Measurements from ENCODE around the gene CD226. TPM values are rescaled to one million over a fixed set of nuclear protein-coding genes. Genes with fewer than 3 reads are reported as not detected.
"Not testable (repeated sequence)": the region's sequence is repeated elsewhere in the genome, so short reads cannot be mapped to it uniquely, and the experiment has no call there.

Gene CD226
- total RNA-seq, 1 experiment from 2014 or later = 0.29 TPM

- no peak for DNase-seq (ENCODE audit: low spot score)
Measured at GRCh38 chr18:69872661-69873060, 75.0 kb downstream of the CD226 start.

- DNase-seq (ENCODE audit: low spot score) = no peak
Measured at GRCh38 chr18:69871363-69871762, 76.3 kb downstream of the CD226 start.

GRCh38 chr18:69870736-69871135 lies 76.9 kb downstream of the CD226 start:
- no peak for DNase-seq (ENCODE audit: low spot score)

GRCh38 chr18:69866212-69866611 lies 81.5 kb downstream of the CD226 start:
- DNase-seq (ENCODE audit: low spot score) = no peak

- no peak for DNase-seq (ENCODE audit: low spot score)
Measured at GRCh38 chr18:69865776-69866175, 81.9 kb downstream of the CD226 start.

- DNase-seq (ENCODE audit: low spot score) = not testable (repeated sequence)
Measured at GRCh38 chr18:69864802-69865201, 82.9 kb downstream of the CD226 start.

GRCh38 chr18:69858897-69859296 lies 88.8 kb downstream of the CD226 start:
- no peak for DNase-seq (ENCODE audit: low spot score)

- no peak for DNase-seq (ENCODE audit: low spot score)
Measured at GRCh38 chr18:69854455-69854854, 93.2 kb downstream of the CD226 start.

- no peak for DNase-seq (ENCODE audit: low spot score)
Measured at GRCh38 chr18:69853051-69853450, 94.6 kb downstream of the CD226 start.

- peak; percentile 0 for DNase-seq (ENCODE audit: low spot score)
Measured at GRCh38 chr18:69845593-69846506, 101.8 kb downstream of the CD226 start.

- DNase-seq (ENCODE audit: low spot score) = no peak
Measured at GRCh38 chr18:69844656-69845055, 103.0 kb downstream of the CD226 start.

GRCh38 chr18:69843015-69843414 lies 104.7 kb downstream of the CD226 start:
- no peak for DNase-seq (ENCODE audit: low spot score)

- no peak for DNase-seq (ENCODE audit: low spot score)
Measured at GRCh38 chr18:69841117-69841516, 106.6 kb downstream of the CD226 start.

- DNase-seq (ENCODE audit: low spot score) = peak; percentile 26
Measured at GRCh38 chr18:69840445-69840844, 107.2 kb downstream of the CD226 start.

- DNase-seq (ENCODE audit: low spot score) = peak; percentile 0
Measured at GRCh38 chr18:69840001-69840400, 107.7 kb downstream of the CD226 start.

GRCh38 chr18:69839497-69839896 lies 108.2 kb downstream of the CD226 start:
- no peak for DNase-seq (ENCODE audit: low spot score)

GRCh38 chr18:69838620-69839411 lies 108.9 kb downstream of the CD226 start:
- DNase-seq (ENCODE audit: low spot score) = peak; percentile 72

- DNase-seq (ENCODE audit: low spot score) = no peak
Measured at GRCh38 chr18:69838003-69838402, 109.7 kb downstream of the CD226 start.

GRCh38 chr18:69834980-69835379 lies 112.7 kb downstream of the CD226 start:
- not testable (repeated sequence) for DNase-seq (ENCODE audit: low spot score)

- DNase-seq (ENCODE audit: low spot score) = no peak
Measured at GRCh38 chr18:69830189-69830588, 117.5 kb downstream of the CD226 start.

GRCh38 chr18:69820538-69820937 lies 127.1 kb downstream of the CD226 start:
- DNase-seq (ENCODE audit: low spot score) = no peak

- DNase-seq (ENCODE audit: low spot score) = no peak
Measured at GRCh38 chr18:69819460-69819859, 128.2 kb downstream of the CD226 start.

Data from A172 (cell line).